ENCODE measurements around the gene TCTA.

TCTA gene

GRCh38 chr3:49410066-49410845, 2.0 kb upstream of the TCTA start:
- in situ Hi-C loops (cut with MboI; ENCODE audit: low sequenced_read_pairs), result no loop called here

- in situ Hi-C loops (cut with MboI; ENCODE audit: low sequenced_read_pairs), result no loop called here
Measured at GRCh38 chr3:49410846-49411534, 1.2 kb upstream of the TCTA start.

GRCh38 chr3:49411535-49411967, 672 bp upstream of the TCTA start:
- in situ Hi-C loops (cut with MboI; ENCODE audit: low sequenced_read_pairs), result no loop called here

GRCh38 chr3:49412632-49413337, 562 bp downstream of the TCTA start:
- in situ Hi-C loops (cut with MboI; ENCODE audit: low sequenced_read_pairs), result no loop called here

- in situ Hi-C loops (cut with MboI; ENCODE audit: low sequenced_read_pairs), result no loop called here
Measured at GRCh38 chr3:49413338-49413734, 1.1 kb downstream of the TCTA start.

GRCh38 chr3:49414753-49415152, 2.5 kb downstream of the TCTA start:
- in situ Hi-C loops (cut with MboI; ENCODE audit: low sequenced_read_pairs), result no loop called here

- in situ Hi-C loops (cut with MboI; ENCODE audit: low sequenced_read_pairs), result no loop called here
Measured at GRCh38 chr3:49415931-49416601, 3.8 kb downstream of the TCTA start.

GRCh38 chr3:49416867-49417266, 4.6 kb downstream of the TCTA start:
- in situ Hi-C loops (cut with MboI; ENCODE audit: low sequenced_read_pairs), result no loop called here

- in situ Hi-C loops (cut with MboI; ENCODE audit: low sequenced_read_pairs), result no loop called here
Measured at GRCh38 chr3:49417516-49418120, 5.4 kb downstream of the TCTA start.

- in situ Hi-C loops (cut with MboI; ENCODE audit: low sequenced_read_pairs), result no loop called here
Measured at GRCh38 chr3:49421890-49422378, 9.7 kb downstream of the TCTA start.

- in situ Hi-C loops (cut with MboI; ENCODE audit: low sequenced_read_pairs), result no loop called here
Measured at GRCh38 chr3:49422379-49423248, 10.4 kb downstream of the TCTA start, which contains the start of gene AMT. Gene AMT (minus strand): TSS chr3:49422473. CDS start chr3:49422450, 23 bp downstream.

- in situ Hi-C loops (cut with MboI; ENCODE audit: low sequenced_read_pairs), result loop anchor here (25.0 kb wide), 1 partner anchor 263 kb away; the partner anchor contains the start of genes CCDC71 and KLHDC8B
Measured at GRCh38 chr3:49424816-49425215, 12.6 kb downstream of the TCTA start.

- in situ Hi-C loops (cut with MboI; ENCODE audit: low sequenced_read_pairs), result loop anchor here (25.0 kb wide), 1 partner anchor 265 kb away; the partner anchor contains the start of genes CCDC71 and KLHDC8B
Measured at GRCh38 chr3:49427586-49427985, 15.4 kb downstream of the TCTA start.

- in situ Hi-C loops (cut with MboI; ENCODE audit: low sequenced_read_pairs), result loop anchor here (25.0 kb wide), 1 partner anchor 266 kb away; the partner anchor contains the start of genes CCDC71 and KLHDC8B
Measured at GRCh38 chr3:49428752-49429080, 16.5 kb downstream of the TCTA start.

- in situ Hi-C loops (cut with MboI; ENCODE audit: low sequenced_read_pairs), result loop anchor here (25.0 kb wide), 1 partner anchor 272 kb away; the partner anchor contains the start of genes CCDC71 and KLHDC8B
Measured at GRCh38 chr3:49434731-49435130, 22.5 kb downstream of the TCTA start.

- in situ Hi-C loops (cut with MboI; ENCODE audit: low sequenced_read_pairs), result loop anchor here (25.0 kb wide), 1 partner anchor 283 kb away; the partner anchor contains the start of genes CCDC71 and KLHDC8B
Measured at GRCh38 chr3:49445391-49445790, 33.2 kb downstream of the TCTA start.

GRCh38 chr3:49453621-49454020, 41.4 kb downstream of the TCTA start:
- in situ Hi-C loops (cut with MboI; ENCODE audit: low sequenced_read_pairs), result loop anchor here (10.0 kb wide), 1 partner anchor 159 kb away; no protein-coding TSS in a partner anchor

- in situ Hi-C loops (cut with MboI; ENCODE audit: low sequenced_read_pairs), result loop anchor here (10.0 kb wide), 1 partner anchor 160 kb away; no protein-coding TSS in a partner anchor
Measured at GRCh38 chr3:49454458-49454857, 42.2 kb downstream of the TCTA start.
